ENCODE results near the gene SOX8. TPM values are rescaled to one million over a fixed set of nuclear protein-coding genes. Genes with fewer than 3 reads are reported as not detected.

SOX8 gene
- total and polyA plus RNA-seq, 2 experiments from 2014 or later = 5.7 to 26.2 TPM

DNA sequence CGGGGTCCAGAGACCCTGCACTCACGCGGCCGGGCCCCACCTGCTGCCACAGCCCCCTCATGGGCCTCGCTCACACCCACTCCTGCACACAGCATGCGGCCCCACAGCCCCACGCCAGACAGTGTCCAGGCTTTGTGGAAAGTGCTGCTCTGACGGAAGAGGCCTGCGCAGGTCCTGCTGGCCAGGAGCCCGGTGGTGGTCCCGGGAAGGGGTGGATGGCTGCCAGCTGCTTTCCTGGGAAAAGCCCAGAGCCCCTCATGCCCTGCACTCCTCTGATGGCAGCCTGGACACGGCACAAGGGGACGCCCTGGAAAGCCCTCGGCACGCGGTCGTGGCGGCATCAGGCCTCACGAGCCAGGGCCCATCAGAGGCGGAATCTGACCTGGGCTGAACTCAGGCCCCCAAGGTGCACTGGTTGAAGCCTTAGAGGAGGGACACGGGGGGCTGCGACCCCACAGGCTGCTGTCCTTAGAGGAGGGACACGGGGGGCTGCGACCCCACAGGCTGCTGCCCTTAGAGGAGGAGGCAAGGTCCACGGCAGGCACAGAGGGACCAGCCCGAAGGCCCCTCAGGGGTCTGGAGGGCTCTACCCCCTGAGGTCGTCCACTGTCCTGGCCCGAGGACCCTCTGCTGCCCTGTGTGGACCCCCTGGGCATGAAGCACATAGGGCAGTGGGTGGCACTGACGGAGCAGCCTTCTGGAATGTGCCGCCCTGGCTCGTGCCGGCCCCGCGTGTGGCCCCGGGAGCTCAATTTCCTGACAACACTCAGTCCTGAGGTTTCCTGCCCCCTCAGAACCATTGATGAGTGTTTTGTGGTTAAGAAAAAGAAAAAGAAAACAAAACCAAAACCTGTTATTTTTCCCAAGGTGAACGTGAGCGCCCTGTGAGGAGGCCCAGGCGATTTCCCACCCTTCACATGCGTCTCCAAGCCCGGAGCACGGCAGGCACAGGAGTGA lies 22.1 kb downstream of the SOX8 start:
- H4K20me1 ChIP-seq (replicated peaks; ENCODE audit: insufficient read depth) = no peaks in the 10 kb centered on the region
- H3F3A ChIP-seq (replicated peaks; ENCODE audit: low read depth) = no peaks in the 10 kb centered on the region
- H3K4me1 ChIP-seq (ENCODE audit: insufficient read depth) = no peaks in the 10 kb centered on the region
- Mint-ChIP-seq H3K4me3 (no peak overlapping the region), H3K9me3 (peaks cover 3% of the 10 kb centered on the region; the same call in 2 of the 3 replicates), H3K4me1 (no peaks in the 10 kb centered on the region), H3K36me3 (ENCODE audit: low read depth) (no peaks in the 10 kb centered on the region), H3K27ac (no peak overlapping the region), H3K27me3 (ENCODE audit: insufficient read depth, low read depth, poor library complexity) (peaks cover 3% of the 10 kb centered on the region)
- H3K4me3 ChIP-seq = no peak overlapping the region
- no peaks in the 10 kb centered on the region for H3K79me2 ChIP-seq (replicated peaks; ENCODE audit: insufficient read depth)
- ATAC-seq (no peak; the same call in 2 of the 3 replicates), DNase-seq (ENCODE audit: low spot score) (no peak)
- H3K27me3 ChIP-seq (ENCODE audit: insufficient read depth) = no peaks in the 10 kb centered on the region
- no peaks in the 10 kb centered on the region for H3K36me3 ChIP-seq (ENCODE audit: insufficient read depth)
- TF ChIP-seq EZH2phosphoT487 (IDR thresholded peaks at IDR 0.05; ENCODE audit: unreplicated experiment) (no peak), CREB1 (CRISPR knock-in tag; IDR thresholded peaks at IDR 0.05; ENCODE audit: low read depth) (no peak), ZNF462 (CRISPR knock-in tag; IDR thresholded peaks at IDR 0.05) (no peak), ZNF114 (CRISPR knock-in tag; IDR thresholded peaks at IDR 0.05) (no peak), POLR2AphosphoS5 (IDR thresholded peaks at IDR 0.05; ENCODE audit: low read depth) (no peak)
- TF ChIP-seq, protein P1, sequence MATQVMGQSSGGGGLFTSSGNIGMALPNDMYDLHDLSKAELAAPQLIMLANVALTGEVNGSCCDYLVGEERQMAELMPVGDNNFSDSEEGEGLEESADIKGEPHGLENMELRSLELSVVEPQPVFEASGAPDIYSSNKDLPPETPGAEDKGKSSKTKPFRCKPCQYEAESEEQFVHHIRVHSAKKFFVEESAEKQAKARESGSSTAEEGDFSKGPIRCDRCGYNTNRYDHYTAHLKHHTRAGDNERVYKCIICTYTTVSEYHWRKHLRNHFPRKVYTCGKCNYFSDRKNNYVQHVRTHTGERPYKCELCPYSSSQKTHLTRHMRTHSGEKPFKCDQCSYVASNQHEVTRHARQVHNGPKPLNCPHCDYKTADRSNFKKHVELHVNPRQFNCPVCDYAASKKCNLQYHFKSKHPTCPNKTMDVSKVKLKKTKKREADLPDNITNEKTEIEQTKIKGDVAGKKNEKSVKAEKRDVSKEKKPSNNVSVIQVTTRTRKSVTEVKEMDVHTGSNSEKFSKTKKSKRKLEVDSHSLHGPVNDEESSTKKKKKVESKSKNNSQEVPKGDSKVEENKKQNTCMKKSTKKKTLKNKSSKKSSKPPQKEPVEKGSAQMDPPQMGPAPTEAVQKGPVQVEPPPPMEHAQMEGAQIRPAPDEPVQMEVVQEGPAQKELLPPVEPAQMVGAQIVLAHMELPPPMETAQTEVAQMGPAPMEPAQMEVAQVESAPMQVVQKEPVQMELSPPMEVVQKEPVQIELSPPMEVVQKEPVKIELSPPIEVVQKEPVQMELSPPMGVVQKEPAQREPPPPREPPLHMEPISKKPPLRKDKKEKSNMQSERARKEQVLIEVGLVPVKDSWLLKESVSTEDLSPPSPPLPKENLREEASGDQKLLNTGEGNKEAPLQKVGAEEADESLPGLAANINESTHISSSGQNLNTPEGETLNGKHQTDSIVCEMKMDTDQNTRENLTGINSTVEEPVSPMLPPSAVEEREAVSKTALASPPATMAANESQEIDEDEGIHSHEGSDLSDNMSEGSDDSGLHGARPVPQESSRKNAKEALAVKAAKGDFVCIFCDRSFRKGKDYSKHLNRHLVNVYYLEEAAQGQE (IDR thresholded peaks at IDR 0.05; ENCODE audit: unreplicated experiment) = no peak
- H2AFZ ChIP-seq = no peak overlapping the region
- H3K4me2 ChIP-seq = no peak overlapping the region
- no peak overlapping the region for H3K27ac ChIP-seq (ENCODE audit: low read depth)
- H3K9me2 ChIP-seq (ENCODE audit: insufficient read depth) = no peaks in the 10 kb centered on the region
